B cell (primary cell): ENCODE data around the gene ZPLD1. TPM values are rescaled to one million over a fixed set of nuclear protein-coding genes. Genes with fewer than 3 reads are reported as not detected.

ENCODE experiments used
- ATAC-seq: fragments of 200-7000 bp; cut with Tn5 transposase; one replicate; pipeline ENCODE4 v1.10.0; 2021; ENCODE audit warnings: low read depth, mild to moderate bottlenecking, moderate number of reproducible peaks, moderate library complexity
- CTCF ChIA-PET: fragments of 350-600 bp; sonication (Branson Sonifier 250); formaldehyde crosslinking; loops from one replicate; lab custom pipeline; 2021; ENCODE audit warnings: antibody characterized with exemption, inconsistent platforms; lab: Charles Lee
- POLR2A ChIA-PET: fragments of 350-600 bp; sonication (Branson Sonifier 250); formaldehyde crosslinking; loops from one replicate; lab custom pipeline; 2021; ENCODE audit warnings: antibody characterized with exemption; lab: Charles Lee
- DNase-seq: peaks from one replicate; pipeline ENCODE4 v3.0.0; 2013
- H2AFZ ChIP-seq: 2 replicates; pipeline ENCODE4 v1.6.1; 2012; ENCODE audit warnings: mild to moderate bottlenecking, low read depth, low read length; ENCODE audit not compliant: insufficient read depth, poor library complexity, severe bottlenecking
- H3K27ac ChIP-seq, 2 donors: 1 replicate in 1 of 2; 2 replicates in 1 of 2; pipeline ENCODE4 v1.5.1; 2012 to 2013; ENCODE audit warnings: low read length in 2 of 2, mild to moderate bottlenecking in 2 of 2, moderate library complexity in 1 of 2
- H3K27me3 ChIP-seq, 4 experiments: fragments of 200-600 bp in 1 of 4; sonication (generic) in 1 of 4; replicated peaks in 1 of 4; 1 replicate in 2 of 4; 2 replicates in 2 of 4; pipeline versions ENCODE4 v1.6.1 to v1.7.0; 2013 to 2016; ENCODE audit warnings: low read length in 3 of 4, mild to moderate bottlenecking in 2 of 4, mixed read lengths in 1 of 4, moderate library complexity in 1 of 4; ENCODE audit not compliant: insufficient read depth in 4 of 4, control insufficient read depth in 3 of 4; ENCODE audit errors: control extremely low read depth in 1 of 4
- H3K36me3 ChIP-seq, 2 experiments: replicated peaks in 1 of 2; 1 replicate in 1 of 2; 2 replicates in 1 of 2; pipeline versions ENCODE4 v1.6.1 to v1.7.1; 2013; ENCODE audit warnings: low read length in 1 of 2; ENCODE audit not compliant: insufficient read depth in 2 of 2, control insufficient read depth in 1 of 2; ENCODE audit errors: control extremely low read depth in 1 of 2, extremely low read depth in 1 of 2
- H3K4me1 ChIP-seq, 2 donors: fragments of 200-600 bp in 1 of 2; sonication (generic) in 1 of 2; 1 replicate in 1 of 2; 2 replicates in 1 of 2; pipeline versions ENCODE4 v1.5.1 to v1.6.1; 2013 to 2017; ENCODE audit warnings: low read length in 2 of 2; ENCODE audit not compliant: control insufficient read depth in 2 of 2, insufficient read depth in 2 of 2
- H3K4me2 ChIP-seq: replicated peaks from 2 replicates; pipeline ENCODE3; 2012; ENCODE audit warnings: mild to moderate bottlenecking, low read depth, low read length; ENCODE audit not compliant: poor library complexity, severe bottlenecking
- H3K4me3 ChIP-seq, 5 experiments: fragments of 200-600 bp in 1 of 5; sonication (generic) in 1 of 5; 1 replicate in 3 of 5; 2 replicates in 2 of 5; pipeline versions ENCODE4 v1.5.1 to v1.7.0; 2011 to 2016; ENCODE audit warnings: low read length in 4 of 5, mild to moderate bottlenecking in 4 of 5, low read depth in 2 of 5, control low read depth in 1 of 5, moderate library complexity in 1 of 5; ENCODE audit not compliant: insufficient read depth in 1 of 5; ENCODE audit errors: control extremely low read depth in 1 of 5, extremely low read depth in 1 of 5
- H3K79me2 ChIP-seq: fragments of 200-600 bp; sonication (generic); one replicate; pipeline ENCODE4 v1.6.0; 2016; ENCODE audit warnings: low read length; ENCODE audit not compliant: control insufficient read depth, insufficient read depth
- H3K9ac ChIP-seq: fragments of 200-600 bp; sonication (generic); 2 replicates; pipeline ENCODE4 v1.6.1; 2017; ENCODE audit warnings: mild to moderate bottlenecking, low read length, moderate library complexity
- H3K9me3 ChIP-seq, 3 donors: one replicate each; pipeline versions ENCODE4 v1.6.1 to v1.7.1; 2013; ENCODE audit warnings: low read length in 2 of 3; ENCODE audit not compliant: control insufficient read depth in 2 of 3, insufficient read depth in 1 of 3; ENCODE audit errors: control extremely low read depth in 1 of 3
- H4K20me1 ChIP-seq: 2 replicates; pipeline ENCODE4 v1.6.0; 2012; ENCODE audit warnings: mild to moderate bottlenecking, low read length; ENCODE audit not compliant: insufficient read depth, control insufficient read depth, poor library complexity, severe bottlenecking
- H3K27ac Mint-ChIP-seq: one replicate; pipeline ENCODE4 v1.8.0; 2021; ENCODE audit warnings: mixed read lengths
- H3K27me3 Mint-ChIP-seq: one replicate; pipeline ENCODE4 v1.8.0; 2021; ENCODE audit warnings: mixed read lengths
- H3K4me1 Mint-ChIP-seq: one replicate; pipeline ENCODE4 v1.8.0; 2021; ENCODE audit warnings: mixed read lengths
- H3K4me3 Mint-ChIP-seq: one replicate; pipeline ENCODE4 v1.8.0; 2021; ENCODE audit warnings: mixed read lengths
- H3K9me3 Mint-ChIP-seq: one replicate; pipeline ENCODE4 v1.8.0; 2022; ENCODE audit warnings: mixed read lengths; ENCODE audit not compliant: insufficient read depth
- EZH2 ChIP-seq: IDR thresholded peaks from 2 replicates; pipeline ENCODE4 v1.6.1; 2012; ENCODE audit warnings: borderline replicate concordance, low read depth, mild to moderate bottlenecking, moderate library complexity, low read length; ENCODE audit not compliant: insufficient read depth, poor library complexity, severe bottlenecking
- WGBS: methylation state at CpG from one replicate; pipeline ENCODE4 v1.1.5; 2013; ENCODE audit warnings: missing lambda C conversion rate; ENCODE audit not compliant: insufficient coverage; 5-methylcytosine and 5-hydroxymethylcytosine counted together
- intact Hi-C: fragments of 100-400 bp; cut with micrococcal nuclease; formaldehyde crosslinking; loops from one replicate; pipeline ENCODE4 v1.10.0; 2022
- polyA plus RNA-seq: library from polyadenylated mRNA; depleted of rRNA; stranded (reverse); fragments of >200 nt; gene quantifications from 2 replicates; pipeline ENCODE4 v1.2.3, GENCODE V29; 2012
- total RNA-seq, 2 donors: library from RNA; stranded (reverse); fragments of 120-200 nt in 1 of 2; gene quantifications; 1 replicate in 1 of 2; 2 replicates in 1 of 2; pipeline versions ENCODE4 v1.2.3 to v1.2.4, GENCODE V29; 2013 to 2022
- TF ChIP-seq, protein P1 (sequence below): fragments of 200-600 bp; IDR thresholded peaks from one replicate; pipeline ENCODE4 v1.8.0; 2022; ENCODE audit warnings: antibody characterized with exemption, mild to moderate bottlenecking

ZPLD1 gene
- total and polyA plus RNA-seq, 2 donors (not counting 1 experiment from before 2014, with no cell fraction given): not detected

DNA sequence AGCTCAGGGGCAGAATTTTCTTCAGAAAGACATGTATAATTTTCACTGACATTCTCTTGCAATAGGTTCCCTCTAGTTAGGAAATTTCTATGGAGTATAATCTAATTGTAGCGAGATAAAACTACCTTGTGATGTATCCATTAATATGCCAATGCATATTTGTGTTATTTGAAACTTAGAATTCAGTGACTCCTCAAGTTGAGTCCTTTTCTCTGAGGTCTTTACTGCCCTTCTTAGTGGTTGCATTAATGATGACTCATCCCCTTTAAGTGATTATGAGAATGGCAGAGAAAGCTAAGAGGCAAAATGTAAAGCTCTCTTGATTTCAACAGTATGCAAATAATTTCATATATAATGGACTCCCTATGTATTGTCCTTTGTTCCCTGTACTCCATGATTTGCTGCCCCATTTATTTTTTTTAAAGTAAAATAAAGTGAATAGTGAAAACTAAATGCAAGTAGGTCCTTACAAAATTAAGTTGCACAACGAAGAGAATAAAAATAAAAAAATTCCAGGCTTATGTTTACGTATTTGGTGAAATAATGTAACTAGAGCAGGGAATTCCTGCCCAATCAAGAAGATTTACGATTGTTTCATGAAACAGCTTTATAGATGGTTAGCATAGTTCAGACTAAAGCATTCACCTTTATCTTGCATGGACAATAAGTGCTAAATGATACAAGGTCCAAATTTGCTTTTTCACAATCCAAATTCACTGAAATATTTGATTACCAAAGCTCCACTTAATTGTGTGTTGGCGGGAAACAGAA, 78.1 kb downstream of the ZPLD1 start:
- ChIA-PET CTCF (no interaction called here), POLR2A (no interaction called here)
- DNase-seq (no peak), ATAC-seq (no peak)
- Histone ChIP-seq H3K36me3 (no peaks in the 10 kb centered on the region), H4K20me1 (no peaks in the 10 kb centered on the region), H2AFZ (no peak overlapping the region), H3K27me3 (no peaks in the 10 kb centered on the region), H3K4me3 (no peak overlapping the region), H3K79me2 (no peaks in the 10 kb centered on the region), H3K4me2 (no peak overlapping the region), H3K9me3 (no peaks in the 10 kb centered on the region), H3K27ac (no peak overlapping the region), H3K9ac (no peak overlapping the region), H3K4me1 (no peaks in the 10 kb centered on the region)
- TF ChIP-seq, protein P1, sequence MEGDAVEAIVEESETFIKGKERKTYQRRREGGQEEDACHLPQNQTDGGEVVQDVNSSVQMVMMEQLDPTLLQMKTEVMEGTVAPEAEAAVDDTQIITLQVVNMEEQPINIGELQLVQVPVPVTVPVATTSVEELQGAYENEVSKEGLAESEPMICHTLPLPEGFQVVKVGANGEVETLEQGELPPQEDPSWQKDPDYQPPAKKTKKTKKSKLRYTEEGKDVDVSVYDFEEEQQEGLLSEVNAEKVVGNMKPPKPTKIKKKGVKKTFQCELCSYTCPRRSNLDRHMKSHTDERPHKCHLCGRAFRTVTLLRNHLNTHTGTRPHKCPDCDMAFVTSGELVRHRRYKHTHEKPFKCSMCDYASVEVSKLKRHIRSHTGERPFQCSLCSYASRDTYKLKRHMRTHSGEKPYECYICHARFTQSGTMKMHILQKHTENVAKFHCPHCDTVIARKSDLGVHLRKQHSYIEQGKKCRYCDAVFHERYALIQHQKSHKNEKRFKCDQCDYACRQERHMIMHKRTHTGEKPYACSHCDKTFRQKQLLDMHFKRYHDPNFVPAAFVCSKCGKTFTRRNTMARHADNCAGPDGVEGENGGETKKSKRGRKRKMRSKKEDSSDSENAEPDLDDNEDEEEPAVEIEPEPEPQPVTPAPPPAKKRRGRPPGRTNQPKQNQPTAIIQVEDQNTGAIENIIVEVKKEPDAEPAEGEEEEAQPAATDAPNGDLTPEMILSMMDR: no peak
- TF ChIP-seq EZH2: no peak
- Mint-ChIP-seq H3K9me3 (no peaks in the 10 kb centered on the region), H3K4me3 (no peak overlapping the region), H3K27me3 (peaks cover 16% of the 10 kb centered on the region), H3K27ac (no peak overlapping the region), H3K4me1 (no peaks in the 10 kb centered on the region)
- intact Hi-C loops: no loop called here
- no CpG with 5 or more reads among the region's 5 CpGs for WGBS

DNA sequence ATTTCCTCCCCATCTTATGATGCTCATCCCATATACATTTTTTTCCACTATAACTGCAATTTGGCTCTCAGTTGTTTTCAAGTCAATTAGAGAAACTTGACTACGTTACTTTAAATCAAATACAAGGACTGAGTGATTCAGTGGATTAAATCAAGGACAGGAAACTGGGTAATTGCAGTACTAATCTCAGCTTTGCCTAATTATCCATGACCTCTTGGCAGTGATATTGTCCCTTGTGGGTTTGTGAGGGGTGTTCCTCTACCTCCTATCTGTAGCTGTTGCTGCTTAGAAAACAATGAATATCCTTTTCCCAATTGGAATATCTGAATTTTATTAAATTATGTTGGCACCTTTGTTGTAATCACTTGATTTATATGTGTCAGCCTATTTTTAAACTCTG, 79.4 kb downstream of the ZPLD1 start:
- Histone ChIP-seq H3K27me3 (peaks cover 0 to 2% (median 0%) of the 10 kb centered on the region in 4 experiments), H3K4me3 (no peak overlapping the region), H3K9me3 (no peaks in the 10 kb centered on the region), H3K4me1 (no peaks in the 10 kb centered on the region), H3K79me2 (no peaks in the 10 kb centered on the region), H3K9ac (no peak overlapping the region), H4K20me1 (no peaks in the 10 kb centered on the region), H3K27ac (no peak overlapping the region), H2AFZ (no peak overlapping the region), H3K4me2 (no peak overlapping the region), H3K36me3 (no peaks in the 10 kb centered on the region)
- ChIA-PET POLR2A (no interaction called here), CTCF (no interaction called here)
- Mint-ChIP-seq H3K9me3 (no peaks in the 10 kb centered on the region), H3K27me3 (peaks cover 19% of the 10 kb centered on the region), H3K4me3 (no peak overlapping the region), H3K27ac (no peak overlapping the region), H3K4me1 (no peaks in the 10 kb centered on the region)
- no CpG with 5 or more reads among the region's 1 CpG for WGBS
- DNase-seq (no peak), ATAC-seq (no peak)
- intact Hi-C loops: no loop called here
- TF ChIP-seq, protein P1: no peak
- no peak for TF ChIP-seq EZH2
